Body of pancreas (tissue), 4 donors: ENCODE measurements around the gene XIAP. TPM values are rescaled to one million over a fixed set of nuclear protein-coding genes. Genes with fewer than 3 reads are reported as not detected.
A peak's percentile ranks its signal among the peaks of the same experiment; 100 is the strongest.

ENCODE experiments used
- ATAC-seq: fragments of 150-250 bp; one replicate; pipeline ENCODE4 v1.9.1; 2016
- DNase-seq, 4 donors: peaks; one replicate each; pipeline ENCODE4 v3.0.0-alpha.2; 2019
- H3K27ac ChIP-seq, 4 donors: fragments of 200-600 bp; sonication (generic); 1 replicate in 3 of 4; 2 replicates in 1 of 4; pipeline versions ENCODE4 v1.5.1 to v1.6.1; 2016 to 2019; ENCODE audit warnings: mild to moderate bottlenecking in 1 of 4, mixed read lengths in 1 of 4, moderate library complexity in 1 of 4
- H3K27me3 ChIP-seq, 2 donors: fragments of 200-600 bp; sonication (generic); one replicate each; pipeline ENCODE4 v1.6.0; 2016; ENCODE audit warnings: mild to moderate bottlenecking in 1 of 2
- H3K36me3 ChIP-seq, 2 donors: fragments of 200-600 bp; sonication (generic); replicated peaks in 1 of 2; 2 replicates each; pipeline ENCODE4 v1.5.1; 2016; ENCODE audit warnings: low read depth in 2 of 2; ENCODE audit not compliant: insufficient read depth in 1 of 2
- H3K4me1 ChIP-seq: fragments of 200-600 bp; sonication (generic); one replicate; pipeline ENCODE4 v1.6.0; 2016
- H3K4me3 ChIP-seq, 2 donors: fragments of 200-600 bp; sonication (generic); 1 replicate in 1 of 2; 2 replicates in 1 of 2; pipeline ENCODE4 v1.5.1; 2016 to 2019
- H3K9me3 ChIP-seq, 3 donors: fragments of 200-600 bp; sonication (generic); 1 replicate in 2 of 3; 2 replicates in 1 of 3; pipeline ENCODE4 v1.5.1; 2016
- POLR2A ChIP-seq, 3 donors: fragments of 450-650 bp; IDR thresholded peaks; one replicate each; pipeline ENCODE4 v1.6.1; 2016; ENCODE audit warnings: antibody characterized with exemption in 3 of 3, mild to moderate bottlenecking in 2 of 3
- WGBS, 2 donors: methylation state at CpG; one replicate each; pipeline ENCODE4 v1.1.5; 2017; 5-methylcytosine and 5-hydroxymethylcytosine counted together
- intact Hi-C: fragments of 100-400 bp; cut with DNase I; formaldehyde crosslinking; loops from one replicate; pipeline ENCODE4 v1.15.1; 2023
- total RNA-seq, 2 donors: library from RNA; depleted of rRNA; stranded (reverse); fragments of >200 nt; gene quantifications; one replicate each; pipeline ENCODE4 v1.1.0, GENCODE V29; 2016
- TF ChIP-seq, protein P1 (sequence below), 7 experiments: fragments of 450-650 bp in 4 of 7; fragments of 200-600 bp in 3 of 7; sonication (generic) in 3 of 7; IDR thresholded peaks; one replicate each; pipeline ENCODE4 v1.5.1; 2016 to 2019; ENCODE audit warnings: antibody characterized with exemption in 7 of 7

The XIAP gene
- total RNA-seq, 2 donors from 2014 or later: 20.4 to 22.1 TPM

DNA sequence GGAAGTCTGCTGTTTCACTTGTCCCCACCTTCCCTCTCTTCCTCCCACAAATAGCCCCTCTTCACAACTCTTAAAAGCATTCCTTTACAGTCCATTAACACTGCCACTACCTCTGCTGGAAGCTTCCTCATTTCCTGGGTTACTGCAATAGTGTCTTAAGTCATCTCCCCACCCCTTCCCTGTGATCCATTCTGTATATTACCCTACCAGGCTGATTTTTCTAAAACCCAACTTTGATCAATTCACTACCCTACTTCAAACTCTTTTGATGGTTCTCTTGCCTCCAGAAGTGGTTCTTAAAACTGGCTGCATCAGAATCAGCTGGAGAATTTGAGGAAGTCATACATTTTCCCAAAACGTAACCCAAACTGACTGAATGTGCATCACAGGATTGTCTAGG, 8.8 kb upstream of the XIAP start:
- 85 to 100% methylated on average over 1 of the region's 1 CpG for WGBS, 2 donors
- no peak for DNase-seq
- intact Hi-C loops: no loop called here
- ATAC-seq: no peak
- Histone ChIP-seq H3K4me1 (no peaks in the 10 kb centered on the region), H3K4me3 (no peak overlapping the region), H3K27ac (no peak overlapping the region), H3K27me3 (no peaks in the 10 kb centered on the region), H3K9me3 (no peaks in the 10 kb centered on the region), H3K36me3 (no peaks in the 10 kb centered on the region)
- no peak for TF ChIP-seq POLR2A (IDR thresholded peaks at IDR 0.05)
- TF ChIP-seq, protein P1, sequence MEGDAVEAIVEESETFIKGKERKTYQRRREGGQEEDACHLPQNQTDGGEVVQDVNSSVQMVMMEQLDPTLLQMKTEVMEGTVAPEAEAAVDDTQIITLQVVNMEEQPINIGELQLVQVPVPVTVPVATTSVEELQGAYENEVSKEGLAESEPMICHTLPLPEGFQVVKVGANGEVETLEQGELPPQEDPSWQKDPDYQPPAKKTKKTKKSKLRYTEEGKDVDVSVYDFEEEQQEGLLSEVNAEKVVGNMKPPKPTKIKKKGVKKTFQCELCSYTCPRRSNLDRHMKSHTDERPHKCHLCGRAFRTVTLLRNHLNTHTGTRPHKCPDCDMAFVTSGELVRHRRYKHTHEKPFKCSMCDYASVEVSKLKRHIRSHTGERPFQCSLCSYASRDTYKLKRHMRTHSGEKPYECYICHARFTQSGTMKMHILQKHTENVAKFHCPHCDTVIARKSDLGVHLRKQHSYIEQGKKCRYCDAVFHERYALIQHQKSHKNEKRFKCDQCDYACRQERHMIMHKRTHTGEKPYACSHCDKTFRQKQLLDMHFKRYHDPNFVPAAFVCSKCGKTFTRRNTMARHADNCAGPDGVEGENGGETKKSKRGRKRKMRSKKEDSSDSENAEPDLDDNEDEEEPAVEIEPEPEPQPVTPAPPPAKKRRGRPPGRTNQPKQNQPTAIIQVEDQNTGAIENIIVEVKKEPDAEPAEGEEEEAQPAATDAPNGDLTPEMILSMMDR (IDR thresholded peaks at IDR 0.05): no peak

DNA sequence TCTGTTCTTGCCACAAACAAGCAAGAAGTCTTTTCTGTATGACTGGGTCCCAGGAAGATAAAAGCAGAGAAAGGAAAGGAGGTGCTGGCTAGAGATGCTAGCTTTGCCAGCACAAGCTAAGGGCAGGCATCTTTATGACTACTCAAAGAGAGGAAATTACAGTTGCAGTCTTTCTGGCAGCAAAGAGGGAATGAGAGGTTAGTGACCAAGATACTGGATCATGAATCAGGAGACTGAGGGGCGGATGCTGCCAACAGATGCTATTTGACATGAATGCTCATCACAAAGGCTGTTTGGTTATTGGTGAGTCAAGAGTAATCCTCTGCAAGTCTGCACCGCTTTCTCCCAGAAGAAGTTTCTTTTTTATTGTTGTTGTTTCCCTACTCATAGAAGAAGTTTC, 5.5 kb upstream of the XIAP start:
- no peak overlapping the region for H3K27ac ChIP-seq
- no peak for ATAC-seq
- 100% methylated on average over 2 of the region's 2 CpGs for WGBS, 2 donors
- no peak overlapping the region for H3K4me3 ChIP-seq
- no peaks in the 10 kb centered on the region for H3K9me3 ChIP-seq
- H3K4me1 ChIP-seq: peaks cover 3% of the 10 kb centered on the region
- H3K27me3 ChIP-seq: no peaks in the 10 kb centered on the region
- TF ChIP-seq, protein P1 (IDR thresholded peaks at IDR 0.05): no peak
- intact Hi-C loops: no loop called here
- H3K36me3 ChIP-seq: no peaks in the 10 kb centered on the region
- no peak for DNase-seq

DNA sequence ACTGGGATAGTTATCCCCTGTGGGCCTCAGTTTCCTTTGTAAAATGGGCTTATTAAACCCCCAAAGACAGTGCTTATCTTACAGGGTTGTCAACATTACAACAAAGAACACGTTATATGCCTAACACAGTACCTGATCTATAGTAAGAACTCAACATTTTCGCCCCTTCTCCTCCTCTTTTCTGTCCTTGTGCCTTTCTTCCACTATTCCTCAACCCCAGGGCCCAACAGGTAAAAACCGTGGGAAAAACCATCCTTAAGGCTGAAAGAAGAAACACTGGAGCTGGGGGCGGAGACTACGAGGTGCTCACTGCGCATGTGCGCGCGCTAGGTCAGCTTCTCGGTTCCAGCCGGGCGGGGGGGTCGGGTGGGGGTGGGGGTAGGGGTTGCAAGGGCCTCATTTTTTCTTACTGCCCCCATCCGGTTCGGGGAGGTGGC, 426 bp upstream of the XIAP start:
- Histone ChIP-seq H3K36me3 (no peaks in the 10 kb centered on the region), H3K9me3 (no peaks in the 10 kb centered on the region), H3K27me3 (no peaks in the 10 kb centered on the region), H3K4me3 (peak overlapping the region; percentile 41 to 47), H3K27ac (peak overlapping the region; percentile 91 to 97 (median 96)), H3K4me1 (peaks cover 7% of the 10 kb centered on the region)
- ATAC-seq (peak; percentile 59), DNase-seq (peak in 3 of 4 donors; percentile 78 to 86 (median 82))
- WGBS, 2 donors: 0 to 1% methylated on average over 3 to 15 of the region's 15 CpGs
- TF ChIP-seq, protein P1 (IDR thresholded peaks at IDR 0.05): no peak
- no peak for TF ChIP-seq POLR2A (IDR thresholded peaks at IDR 0.05)
- intact Hi-C loops: no loop called here

DNA sequence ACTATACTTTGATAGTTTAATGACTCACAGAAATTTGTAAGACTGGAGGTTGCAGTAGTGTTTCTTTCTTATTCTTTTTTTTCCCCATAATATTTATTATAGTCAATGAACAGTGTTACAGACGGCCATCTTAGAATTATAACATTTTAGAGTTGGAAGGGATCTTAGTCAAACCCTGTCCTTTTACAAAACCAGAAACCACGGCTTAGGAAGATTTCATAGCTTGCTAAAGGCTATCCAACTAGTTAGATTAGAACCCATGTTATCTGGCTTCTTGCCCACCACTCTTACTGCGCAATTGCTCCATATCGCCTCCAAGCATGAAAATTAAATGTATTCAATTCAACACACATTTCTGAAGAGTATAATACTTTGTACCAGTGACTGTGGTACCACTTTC, 1.1 kb downstream of the XIAP start:
- Histone ChIP-seq H3K27me3 (no peaks in the 10 kb centered on the region), H3K4me1 (peaks cover 7% of the 10 kb centered on the region), H3K4me3 (peak overlapping the region; percentile 41 to 47), H3K27ac (peak overlapping the region; percentile 11 to 97 (median 94)), H3K9me3 (no peaks in the 10 kb centered on the region), H3K36me3 (no peaks in the 10 kb centered on the region)
- 0% methylated on average over 4 of the region's 4 CpGs for WGBS, 2 donors
- TF ChIP-seq, protein P1 (IDR thresholded peaks at IDR 0.05): no peak
- TF ChIP-seq POLR2A (IDR thresholded peaks at IDR 0.05): no peak
- intact Hi-C loops: no loop called here
- ATAC-seq (no peak), DNase-seq (peak in 3 of 4 donors; percentile 10 to 15 (median 13))

DNA sequence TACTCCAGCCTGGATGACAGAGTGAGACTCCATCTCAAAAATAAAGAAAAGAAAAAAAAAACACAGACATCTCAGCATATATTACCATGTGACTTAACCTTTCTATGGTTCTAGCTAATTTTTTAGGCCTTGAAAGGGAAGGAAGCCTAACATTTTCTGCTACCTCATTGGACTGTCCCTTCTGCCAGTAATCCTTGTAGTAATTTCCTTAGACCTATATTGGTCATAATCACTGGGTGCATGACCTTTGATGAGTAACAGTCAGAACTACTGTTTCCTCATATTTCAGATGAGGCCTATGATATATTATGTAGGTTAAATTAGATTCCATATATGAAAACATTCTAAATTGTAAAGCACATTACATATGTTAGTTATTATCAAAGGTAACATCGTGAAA, 9.6 kb downstream of the XIAP start:
- ATAC-seq (no peak), DNase-seq (no peak)
- H3K9me3 ChIP-seq: no peaks in the 10 kb centered on the region
- TF ChIP-seq POLR2A (IDR thresholded peaks at IDR 0.05): no peak
- TF ChIP-seq, protein P1 (IDR thresholded peaks at IDR 0.05): no peak
- H3K4me3 ChIP-seq: no peak overlapping the region
- WGBS, 2 donors: 80 to 86% methylated on average over 1 of the region's 1 CpG
- H3K27me3 ChIP-seq: no peaks in the 10 kb centered on the region
- H3K36me3 ChIP-seq: no peaks in the 10 kb centered on the region
- H3K27ac ChIP-seq: no peak overlapping the region
- peaks cover 4% of the 10 kb centered on the region for H3K4me1 ChIP-seq
- intact Hi-C loops: no loop called here
